H1 (cell line): ENCODE measurements around the gene FBXO11. TPM values are rescaled to one million over a fixed set of nuclear protein-coding genes. Genes with fewer than 3 reads are reported as not detected.

Experiments used
- CTCF ChIA-PET: fragments of 300-600 bp; sonication (Branson Sonifier 250); formaldehyde crosslinking; loops from one replicate; lab custom pipeline; 2021; ENCODE audit not compliant: partially characterized antibody; lab: Charles Lee
- POLR2A ChIA-PET: fragments of 300-600 bp; sonication (Branson Sonifier 250); formaldehyde crosslinking; loops from one replicate; lab custom pipeline; 2021; ENCODE audit warnings: inconsistent platforms; ENCODE audit not compliant: partially characterized antibody; lab: Charles Lee
- DNase-seq, 2 experiments: peaks; one replicate each; pipeline versions ENCODE4 v3.0.0 to v3.0.0-alpha.2; 2010 to 2022; ENCODE audit warnings: low spot score in 2 of 2, low read depth in 1 of 2, mixed read lengths in 1 of 2
- FAIRE-seq: peaks from 2 replicates; lab custom pipeline; 2011; peaks lifted over from hg19 to GRCh38; lab: Jason Lieb, UNC
- H2AFZ ChIP-seq: 2 replicates; pipeline ENCODE4 v1.8.1; 2012; ENCODE audit warnings: low read length, inconsistent platforms
- H2AK5ac ChIP-seq: 2 replicates; pipeline ENCODE4 v1.6.1; 2013; ENCODE audit warnings: low read depth, low read length
- H2BK120ac ChIP-seq: replicated peaks from 2 replicates; pipeline ENCODE3; 2013; ENCODE audit warnings: low read depth, low read length, inconsistent platforms
- H2BK12ac ChIP-seq: 2 replicates; pipeline ENCODE4 v1.6.1; 2013; ENCODE audit warnings: low read depth, low read length
- H2BK15ac ChIP-seq: 2 replicates; pipeline ENCODE4 v1.6.1; 2013; ENCODE audit warnings: low read length
- H2BK20ac ChIP-seq: 2 replicates; pipeline ENCODE4 v1.6.1; 2013; ENCODE audit warnings: low read length
- H2BK5ac ChIP-seq: 2 replicates; pipeline ENCODE4 v1.6.1; 2013; ENCODE audit warnings: low read depth, low read length
- H3K14ac ChIP-seq: 2 replicates; pipeline ENCODE4 v1.6.1; 2013; ENCODE audit warnings: inconsistent platforms; ENCODE audit not compliant: insufficient read length
- H3K18ac ChIP-seq: 2 replicates; pipeline ENCODE4 v1.6.1; 2013; ENCODE audit warnings: low read length; ENCODE audit errors: extremely low read depth
- H3K23ac ChIP-seq: 2 replicates; pipeline ENCODE4 v1.6.1; 2013; ENCODE audit warnings: inconsistent platforms; ENCODE audit not compliant: insufficient read length
- H3K23me2 ChIP-seq: 2 replicates; pipeline ENCODE4 v1.6.1; 2013; ENCODE audit warnings: low read depth, low read length
- H3K27ac ChIP-seq: 2 replicates; pipeline ENCODE4 v1.6.1; 2011; ENCODE audit warnings: low read depth, low read length, inconsistent platforms
- H3K27me3 ChIP-seq, 4 experiments: replicated peaks in 1 of 4; 1 replicate in 1 of 4; 2 replicates in 3 of 4; pipeline versions ENCODE4 v1.6.1 to v1.8.1; 2011 to 2013; ENCODE audit warnings: low read length in 3 of 4, mild to moderate bottlenecking in 3 of 4, inconsistent platforms in 2 of 4, mixed read lengths in 2 of 4, moderate library complexity in 1 of 4; ENCODE audit not compliant: control insufficient read depth in 3 of 4, insufficient read depth in 3 of 4; ENCODE audit errors: extremely low read depth in 1 of 4
- H3K36me3 ChIP-seq, 4 experiments: 2 replicates each; pipeline versions ENCODE4 v1.6.1 to v1.8.1; 2011 to 2013; ENCODE audit warnings: mild to moderate bottlenecking in 4 of 4, low read length in 3 of 4, moderate library complexity in 2 of 4, control low read depth in 1 of 4, inconsistent platforms in 1 of 4; ENCODE audit not compliant: insufficient read depth in 4 of 4, control insufficient read depth in 2 of 4
- H3K4ac ChIP-seq: replicated peaks from 2 replicates; pipeline ENCODE3; 2013; ENCODE audit warnings: low read length, low read depth, mixed read lengths, inconsistent platforms; ENCODE audit not compliant: insufficient read length
- H3K4me1 ChIP-seq, 4 experiments: replicated peaks in 1 of 4; 1 replicate in 1 of 4; 2 replicates in 3 of 4; pipeline versions ENCODE4 v1.6.1 to v1.8.1; 2011 to 2013; ENCODE audit warnings: low read length in 3 of 4, inconsistent platforms in 2 of 4, mixed read lengths in 1 of 4; ENCODE audit not compliant: insufficient read depth in 4 of 4, control insufficient read depth in 3 of 4
- H3K4me2 ChIP-seq, 2 experiments: 2 replicates each; pipeline versions ENCODE4 v1.6.1 to v1.8.1; 2011 to 2013; ENCODE audit warnings: low read depth in 2 of 2, low read length in 2 of 2, control low read depth in 1 of 2, inconsistent platforms in 1 of 2, mild to moderate bottlenecking in 1 of 2; ENCODE audit not compliant: insufficient read depth in 1 of 2
- H3K4me3 ChIP-seq, 4 experiments: fragments of 200-600, 300-600 bp in 1 of 4; sonication (generic), shearing (Covaris generic), sonication (Bioruptor Twin) in 1 of 4; 2 replicates each; pipeline versions ENCODE4 v1.5.1 to v1.8.1; 2011 to 2016; ENCODE audit warnings: low read length in 4 of 4, low read depth in 3 of 4, control low read depth in 2 of 4, inconsistent platforms in 2 of 4, mild to moderate bottlenecking in 2 of 4, mixed read lengths in 1 of 4, moderate library complexity in 1 of 4; ENCODE audit not compliant: insufficient read depth in 2 of 4; ENCODE audit errors: extremely low read depth in 1 of 4
- H3K56ac ChIP-seq: replicated peaks from 2 replicates; pipeline ENCODE3; 2013; ENCODE audit warnings: low read depth, mild to moderate bottlenecking, mixed read lengths, low read length, inconsistent platforms; ENCODE audit not compliant: insufficient read length
- H3K79me1 ChIP-seq: 2 replicates; pipeline ENCODE4 v1.6.1; 2013; ENCODE audit warnings: low read depth, low read length, control low read depth
- H3K79me2 ChIP-seq, 2 experiments: 2 replicates each; pipeline versions ENCODE4 v1.6.1 to v1.8.1; 2012 to 2013; ENCODE audit warnings: low read length in 2 of 2, mild to moderate bottlenecking in 2 of 2, inconsistent platforms in 1 of 2; ENCODE audit not compliant: insufficient read depth in 2 of 2, control insufficient read depth in 1 of 2
- H3K9ac ChIP-seq, 4 experiments: replicated peaks in 1 of 4; 1 replicate in 1 of 4; 2 replicates in 3 of 4; pipeline versions ENCODE4 v1.6.1 to v1.8.1; 2011 to 2013; ENCODE audit warnings: low read depth in 3 of 4, low read length in 3 of 4, control low read depth in 2 of 4, mild to moderate bottlenecking in 2 of 4, moderate library complexity in 2 of 4, inconsistent platforms in 1 of 4; ENCODE audit errors: extremely low read depth in 1 of 4
- H3K9me3 ChIP-seq, 2 experiments: 2 replicates each; pipeline versions ENCODE4 v1.6.1 to v1.8.1; 2012 to 2013; ENCODE audit warnings: mild to moderate bottlenecking in 2 of 2, moderate library complexity in 2 of 2, control low read depth in 1 of 2, inconsistent platforms in 1 of 2, low read depth in 1 of 2, low read length in 1 of 2, mixed read lengths in 1 of 2; ENCODE audit not compliant: insufficient read depth in 2 of 2
- H4K20me1 ChIP-seq, 2 experiments: replicated peaks in 1 of 2; 2 replicates each; pipeline versions ENCODE3 to v1.8.1; 2011 to 2013; ENCODE audit warnings: inconsistent platforms in 2 of 2, low read length in 2 of 2, mild to moderate bottlenecking in 1 of 2; ENCODE audit not compliant: insufficient read depth in 2 of 2, control insufficient read depth in 1 of 2
- H4K5ac ChIP-seq: 2 replicates; pipeline ENCODE4 v1.6.1; 2013; ENCODE audit warnings: low read length, low read depth, mixed read lengths, inconsistent platforms; ENCODE audit not compliant: insufficient read length
- H4K8ac ChIP-seq: 2 replicates; pipeline ENCODE4 v1.8.0; 2013; ENCODE audit warnings: mild to moderate bottlenecking, moderate library complexity, low read length, inconsistent platforms; ENCODE audit not compliant: insufficient read depth; ENCODE audit errors: extremely low read depth
- H4K91ac ChIP-seq: replicated peaks from 2 replicates; pipeline ENCODE3; 2013; ENCODE audit warnings: low read length, mixed read lengths, inconsistent platforms; ENCODE audit not compliant: insufficient read length
- BACH1 ChIP-seq: IDR thresholded peaks from 2 replicates; pipeline ENCODE4 v1.6.1; 2012; ENCODE audit warnings: low read length, improper control_type of control experiment
- KDM5A ChIP-seq: fragments of 200-600 bp; IDR thresholded peaks from 2 replicates; pipeline ENCODE4 v1.7.1; 2012; ENCODE audit warnings: mild to moderate bottlenecking, low read length, inconsistent platforms, mixed read lengths
- RXRA ChIP-seq: IDR thresholded peaks from 2 replicates; pipeline ENCODE4 v1.6.1; 2011; ENCODE audit warnings: low read depth, mild to moderate bottlenecking, low read length, moderate library complexity; ENCODE audit not compliant: insufficient read depth
- SP4 ChIP-seq: IDR thresholded peaks from 2 replicates; pipeline ENCODE4 v1.6.1; 2012; ENCODE audit warnings: low read length, inconsistent platforms
- WGBS, 2 experiments: shearing (Covaris generic) in 1 of 2; methylation state at CpG; one replicate each; pipeline versions ENCODE4 v1.1.6 to v1.1.7; 2013 to 2015; ENCODE audit warnings: low lambda C conversion rate in 2 of 2, mixed read lengths in 2 of 2, inconsistent platforms in 1 of 2, low coverage in 1 of 2, missing lambda C conversion rate in 1 of 2; ENCODE audit not compliant: insufficient replicate concordance in 2 of 2, insufficient coverage in 1 of 2, insufficient read length in 1 of 2; ENCODE audit errors: extremely low coverage in 1 of 2, missing lambda C conversion rate in 1 of 2; 5-methylcytosine and 5-hydroxymethylcytosine counted together
- polyA plus RNA-seq, 7 experiments: library from polyadenylated mRNA; depleted of rRNA in 3 of 7; stranded (reverse) in 5 of 7; unstranded in 2 of 7; fragments of >200 nt in 5 of 7; fragments of 200-250 nt in 2 of 7; gene quantifications; 1 replicate in 5 of 7; 2 replicates in 1 of 7; 4 replicates in 1 of 7; pipeline versions ENCODE4 v1.2.1 to v1.2.3, GENCODE V29; 2011 to 2013; ENCODE audit warnings: missing spikeins in 2 of 7, mixed read lengths in 2 of 7
- total RNA-seq: library from RNA; stranded (reverse); fragmentation: NEBNext Ultra II Directional; extraction: Animal tissue kit (Norgen Biotek cat#: 25700); gene quantifications from 2 replicates; pipeline ENCODE4 v1.2.1, GENCODE V29; 2021

FBXO11 gene
- total and polyA plus RNA-seq, 2 of the 8 experiments (the other 6 are each of a cell fraction or from before 2014, with no cell fraction given), result 21.7 to 57.3 TPM

- Histone ChIP-seq H4K20me1 (peaks cover 6 to 11% of the 10 kb centered on the region in 2 experiments), H3K36me3 (no peaks in the 10 kb centered on the region), H2BK20ac (no peak overlapping the region), H3K23me2 (no peaks in the 10 kb centered on the region), H2BK12ac (no peak overlapping the region), H4K8ac (no peak overlapping the region), H2BK5ac (no peak overlapping the region), H3K79me2 (peaks cover 3 to 100% of the 10 kb centered on the region in 2 experiments; a peak in 3 of 4 replicates), H3K27ac (no peak overlapping the region), H3K18ac (no peak overlapping the region), H3K4me3 (no peak overlapping the region), H3K23ac (no peak overlapping the region), H3K4me1 (peaks cover 0 to 7% (median under 1%) of the 10 kb centered on the region in 4 experiments; a peak in 2 of 7 replicates), H3K14ac (no peak overlapping the region), H2AFZ (no peak overlapping the region), H2BK120ac (no peak overlapping the region), H3K56ac (no peak overlapping the region), H3K27me3 (no peaks in the 10 kb centered on the region), H4K5ac (no peak overlapping the region), H3K9me3 (no peaks in the 10 kb centered on the region), H3K4me2 (no peak overlapping the region), H3K79me1 (peaks cover 3% of the 10 kb centered on the region; the same call in 1 of the 2 replicates), H2AK5ac (no peak overlapping the region), H4K91ac (no peak overlapping the region), H3K9ac (no peak overlapping the region), H3K4ac (no peak overlapping the region), H2BK15ac (no peak overlapping the region)
- no peak for DNase-seq
- 94% methylated on average over 2 of the region's 2 CpGs; no CpG with 5 or more reads in 1 of the 2 experiments for WGBS, 2 experiments
- FAIRE-seq, result no peak
- CTCF ChIA-PET, result no interaction called here
- no peak for TF ChIP-seq BACH1
- TF ChIP-seq KDM5A, result no peak
- no peak for TF ChIP-seq SP4
- TF ChIP-seq RXRA, result no peak
- POLR2A ChIA-PET, result interaction anchor here (0.6 to 0.9 kb wide), 2 partner anchors 9 to 541 kb away, joined by 4 to 5 read pairs; no protein-coding TSS in a partner anchor
Measured at GRCh38 chr2:47891369-47892337, 14.6 kb downstream of the FBXO11 start.
